ENCODE measurements around the gene RCVRN.

Gene RCVRN

GRCh38 chr17:9894231-9894630 is 10.8 kb downstream of the RCVRN start:
- TF ChIP-seq, protein P1, sequence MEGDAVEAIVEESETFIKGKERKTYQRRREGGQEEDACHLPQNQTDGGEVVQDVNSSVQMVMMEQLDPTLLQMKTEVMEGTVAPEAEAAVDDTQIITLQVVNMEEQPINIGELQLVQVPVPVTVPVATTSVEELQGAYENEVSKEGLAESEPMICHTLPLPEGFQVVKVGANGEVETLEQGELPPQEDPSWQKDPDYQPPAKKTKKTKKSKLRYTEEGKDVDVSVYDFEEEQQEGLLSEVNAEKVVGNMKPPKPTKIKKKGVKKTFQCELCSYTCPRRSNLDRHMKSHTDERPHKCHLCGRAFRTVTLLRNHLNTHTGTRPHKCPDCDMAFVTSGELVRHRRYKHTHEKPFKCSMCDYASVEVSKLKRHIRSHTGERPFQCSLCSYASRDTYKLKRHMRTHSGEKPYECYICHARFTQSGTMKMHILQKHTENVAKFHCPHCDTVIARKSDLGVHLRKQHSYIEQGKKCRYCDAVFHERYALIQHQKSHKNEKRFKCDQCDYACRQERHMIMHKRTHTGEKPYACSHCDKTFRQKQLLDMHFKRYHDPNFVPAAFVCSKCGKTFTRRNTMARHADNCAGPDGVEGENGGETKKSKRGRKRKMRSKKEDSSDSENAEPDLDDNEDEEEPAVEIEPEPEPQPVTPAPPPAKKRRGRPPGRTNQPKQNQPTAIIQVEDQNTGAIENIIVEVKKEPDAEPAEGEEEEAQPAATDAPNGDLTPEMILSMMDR (IDR thresholded peaks at IDR 0.05) = no peak

DNA sequence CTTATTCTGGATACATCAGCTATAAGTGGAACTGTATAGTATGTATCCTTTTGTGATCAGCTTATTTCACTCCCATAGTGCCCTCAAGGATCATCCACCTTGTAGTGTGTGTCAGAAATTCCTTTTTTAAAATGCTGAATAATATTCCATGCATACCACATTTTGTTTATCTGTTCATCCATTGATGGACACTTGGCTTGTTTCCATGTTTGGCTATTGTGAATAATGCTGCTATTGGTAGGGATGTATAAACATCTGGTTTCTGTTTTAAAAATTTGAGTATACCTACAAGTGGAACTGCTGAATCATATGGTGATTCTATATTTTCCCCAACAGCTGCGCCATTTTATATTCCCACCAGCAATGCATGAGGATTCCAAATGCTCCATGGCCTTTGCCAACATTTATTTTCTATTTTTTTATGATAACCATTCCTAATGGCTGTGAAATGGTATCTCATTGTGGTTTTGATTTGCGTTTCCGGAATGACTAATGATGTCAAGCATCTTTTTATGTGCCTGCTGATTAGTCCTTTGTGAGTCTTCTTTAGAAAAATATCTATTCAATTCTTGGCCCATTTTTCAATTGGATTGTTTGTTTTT is 11.6 kb downstream of the RCVRN start:
- TF ChIP-seq, protein P1 (IDR thresholded peaks at IDR 0.05) = no peak

DNA sequence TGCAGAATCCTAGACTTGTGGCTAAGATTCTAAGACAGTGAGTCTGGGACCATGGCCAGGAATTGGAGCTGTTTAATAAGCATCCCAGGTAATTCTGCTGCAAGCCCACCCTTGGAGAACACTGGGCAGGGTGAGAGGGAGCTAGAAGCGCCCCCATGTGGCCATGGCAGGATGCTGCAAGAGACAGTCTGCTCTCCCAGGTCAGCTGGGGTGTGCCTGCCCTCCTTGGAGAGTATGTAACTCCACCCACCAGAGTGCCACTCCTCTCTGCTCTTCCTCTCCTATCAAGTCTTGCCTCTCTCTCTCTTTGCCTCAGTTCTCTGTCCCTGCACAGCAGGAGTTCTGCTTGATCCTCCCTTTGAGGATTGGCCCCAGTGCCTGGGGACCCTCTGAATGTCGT is 14.9 kb downstream of the RCVRN start:
- TF ChIP-seq, protein P1 (IDR thresholded peaks at IDR 0.05) = peak; percentile 56

GRCh38 chr17:9887508-9887907 is 17.6 kb downstream of the RCVRN start:
- TF ChIP-seq, protein P1 (IDR thresholded peaks at IDR 0.05) = no peak

DNA sequence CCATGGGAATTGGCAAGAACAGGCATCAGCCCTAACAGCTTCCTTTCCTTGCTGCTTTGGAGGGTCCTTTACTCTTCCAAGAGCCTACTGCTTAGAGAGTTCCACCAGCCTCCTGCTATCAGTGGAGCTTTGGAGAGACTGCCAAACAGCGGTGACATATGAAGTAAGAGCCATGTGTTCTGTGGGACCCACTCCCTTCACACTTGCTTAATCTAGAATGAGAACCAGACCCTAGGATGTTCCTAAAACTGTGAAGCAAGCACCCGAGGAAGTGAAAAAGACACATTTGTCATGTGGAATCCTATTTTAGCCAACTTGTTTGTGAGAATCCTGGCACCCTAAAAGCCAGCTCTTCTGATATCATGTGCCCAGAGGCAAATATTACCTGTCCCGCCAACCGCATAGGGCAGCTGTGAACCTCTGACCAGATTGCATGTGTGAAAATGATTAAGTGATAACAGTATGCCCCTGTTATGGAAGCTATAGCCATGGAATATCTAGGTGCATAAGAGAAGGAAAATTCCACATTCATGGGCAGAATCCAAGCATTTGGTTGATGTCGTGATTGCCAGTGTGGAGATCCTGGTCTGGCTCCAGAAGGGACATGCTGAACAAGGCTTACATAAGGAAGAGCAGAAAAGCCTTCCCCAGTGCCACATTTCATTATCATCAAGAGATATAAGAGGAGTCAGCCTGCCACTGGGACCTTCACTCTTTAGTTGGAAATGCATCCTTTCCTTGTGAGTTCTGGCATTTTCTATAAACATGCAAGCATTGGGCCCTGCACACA is 18.7 kb downstream of the RCVRN start:
- TF ChIP-seq, protein P1 (IDR thresholded peaks at IDR 0.05) = no peak

DNA sequence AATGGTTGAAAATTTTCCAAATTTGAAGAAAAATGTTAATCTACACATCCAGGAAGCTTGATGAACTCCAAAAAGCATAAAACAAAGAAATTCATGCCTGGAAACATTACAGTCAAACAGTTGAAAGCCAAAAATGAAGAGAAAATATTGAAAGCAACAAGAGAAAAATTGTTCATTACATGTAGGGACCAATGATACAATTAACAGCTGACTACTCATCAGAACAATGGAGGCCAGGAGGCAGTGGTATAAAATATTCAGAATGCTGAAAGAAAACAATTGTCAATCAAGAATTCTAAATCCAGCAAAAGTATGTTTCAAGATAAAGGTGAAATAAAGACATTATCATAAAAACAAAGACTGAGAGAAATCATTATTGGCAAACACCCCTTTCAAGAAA is 21.6 kb downstream of the RCVRN start:
- TF ChIP-seq, protein P1 (IDR thresholded peaks at IDR 0.05) = no peak

GRCh38 chr17:9880582-9880999 is 24.5 kb downstream of the RCVRN start:
- TF ChIP-seq, protein P1 (IDR thresholded peaks at IDR 0.05) = no peak

Data from LNCAP (cell line).